ENCODE data around the gene PRPH2.
"Not testable (repeated sequence)": the region's sequence is repeated elsewhere in the genome, so short reads cannot be mapped to it uniquely, and the experiment has no call there.

Gene PRPH2

GRCh38 chr6:42697268-42697655 is 25.1 kb downstream of the PRPH2 start:
- no peak for DNase-seq

DNA sequence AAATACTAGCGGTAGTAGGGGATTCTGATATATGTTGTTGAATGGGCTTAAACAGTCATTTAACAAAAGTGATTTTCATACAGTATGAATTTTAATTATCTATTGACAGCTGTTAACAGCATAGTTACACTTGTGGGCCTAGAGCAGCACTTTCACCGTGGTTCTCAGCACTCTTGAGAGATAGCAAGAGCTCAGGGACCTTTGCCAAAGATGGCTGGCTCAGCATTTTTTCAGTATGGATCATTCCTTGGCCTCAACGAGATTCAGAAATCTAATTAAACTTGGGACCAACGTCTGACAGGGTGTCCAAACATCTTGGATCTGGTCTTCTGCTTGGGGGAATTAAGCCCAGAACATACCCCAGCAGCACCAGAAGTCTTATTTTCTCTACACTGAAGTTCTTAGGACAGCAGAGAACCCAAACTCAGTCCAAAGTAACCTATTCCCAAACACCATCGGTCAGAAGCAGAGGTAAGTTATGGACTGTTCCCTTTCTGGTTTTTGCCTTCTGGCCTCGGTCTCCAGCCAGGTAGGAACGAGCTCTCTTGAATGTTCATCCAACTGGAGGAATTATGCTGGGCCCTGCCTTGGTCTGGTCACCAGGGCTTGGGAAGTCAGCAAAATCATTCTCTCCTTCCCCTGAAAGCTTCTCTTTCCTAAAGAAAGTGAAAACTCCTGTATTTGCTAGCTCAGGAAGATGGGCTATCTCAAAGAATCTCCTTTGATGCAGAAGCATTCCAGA is 25.7 kb downstream of the PRPH2 start:
- DNase-seq = no peak

DNA sequence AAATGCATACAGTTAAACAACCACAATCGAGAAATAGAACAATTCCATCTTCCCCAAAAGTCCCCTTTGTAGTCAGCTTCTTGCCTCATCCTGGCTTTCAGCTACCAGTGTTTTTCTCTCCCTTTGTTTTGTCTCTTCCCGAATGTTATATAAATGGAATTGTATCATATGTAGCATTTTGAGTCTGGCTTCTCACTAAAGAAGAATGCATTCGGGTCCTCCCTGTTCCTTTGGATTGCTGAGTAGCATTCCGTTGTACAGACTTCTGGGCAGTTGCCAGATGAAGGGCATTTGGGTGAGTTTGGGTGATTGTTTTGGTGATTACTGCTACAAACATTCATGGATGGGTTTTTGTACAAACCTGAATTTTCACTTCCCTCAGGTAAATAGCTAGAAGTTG is 27.8 kb downstream of the PRPH2 start:
- DNase-seq = no peak

DNA sequence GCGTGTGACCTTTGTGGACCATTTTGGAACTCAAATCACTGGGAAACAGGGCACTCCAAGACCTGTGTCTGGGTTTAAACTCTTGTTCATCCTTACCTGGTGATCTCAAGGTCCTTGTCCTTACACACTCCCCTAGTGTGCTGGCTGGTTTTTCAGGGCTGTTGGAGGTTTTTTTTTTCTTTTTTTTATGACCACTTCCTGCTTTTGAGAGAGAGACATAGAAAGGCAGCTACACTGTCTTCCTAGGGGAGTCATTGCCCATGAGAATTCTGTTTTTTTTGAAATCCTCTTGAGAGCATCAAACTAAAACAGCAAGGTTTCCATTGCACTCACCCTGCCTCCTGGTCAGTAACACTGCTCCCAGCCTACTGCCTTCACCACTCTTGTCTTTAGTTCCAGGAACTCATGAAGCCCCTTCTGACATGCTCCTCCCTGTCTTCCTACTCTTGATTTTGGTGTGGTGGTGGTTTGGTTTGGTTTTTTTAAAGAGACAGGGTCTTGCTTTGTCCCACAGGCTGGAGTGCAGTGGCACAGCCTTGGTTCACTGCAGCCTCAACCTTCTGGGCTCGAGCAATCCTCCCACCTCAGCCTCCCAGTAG is 28.6 kb downstream of the PRPH2 start:
- DNase-seq = no peak

DNA sequence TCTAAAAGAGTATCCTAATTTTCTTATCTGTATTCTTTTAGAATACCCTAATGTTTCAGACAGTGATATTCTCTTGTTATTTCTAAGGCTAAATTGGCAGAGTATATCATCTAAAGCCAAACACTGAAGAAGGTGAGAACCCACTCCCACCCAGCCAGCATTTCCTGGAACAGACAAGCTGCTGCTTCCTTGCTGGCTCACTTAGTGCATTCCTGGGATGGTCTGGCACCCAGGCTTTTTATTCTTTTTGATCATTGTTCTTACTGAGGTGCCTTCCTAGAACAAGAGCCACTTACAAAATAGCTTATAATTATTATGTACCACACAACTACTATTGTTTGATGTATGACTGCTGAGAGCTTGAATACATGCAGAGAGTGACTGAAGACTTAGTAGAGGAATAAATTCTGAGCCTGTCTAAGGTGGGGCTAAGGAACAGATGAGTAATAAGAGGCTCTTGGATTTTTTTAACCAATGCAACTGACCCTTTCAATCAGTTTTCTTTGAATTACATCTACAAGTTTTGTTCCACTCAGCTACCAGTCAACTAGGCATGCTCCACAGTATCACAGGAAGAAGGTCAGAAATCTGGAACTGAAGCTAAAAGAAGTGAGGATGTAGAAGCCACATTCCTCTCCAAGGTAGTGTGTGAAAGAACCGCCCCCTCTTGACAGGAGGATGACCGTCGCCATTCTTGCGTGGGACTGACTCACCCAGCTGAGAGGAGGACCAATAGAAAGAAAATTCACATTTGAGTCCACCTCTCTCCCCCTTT is 30.1 kb downstream of the PRPH2 start:
- no peak for DNase-seq

DNA sequence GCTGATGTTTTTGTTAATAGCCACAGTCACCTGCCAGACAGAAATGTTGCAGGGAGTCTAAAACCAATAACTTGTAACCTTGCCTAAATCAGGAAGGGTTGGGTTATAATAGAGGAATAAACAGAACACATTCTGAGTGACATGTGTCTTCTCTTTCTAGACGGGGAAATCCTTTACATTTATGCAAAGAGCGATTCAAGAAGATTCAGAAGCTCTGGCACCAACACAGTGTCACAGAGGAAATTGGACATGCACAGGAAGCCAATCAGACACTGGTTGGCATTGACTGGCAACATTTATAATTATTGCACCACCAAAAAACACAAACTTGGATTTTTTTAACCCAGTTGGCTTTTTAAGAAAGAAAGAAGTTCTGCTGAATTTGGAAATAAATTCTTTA is 31.5 kb downstream of the PRPH2 start:
- DNase-seq = no peak

GRCh38 chr6:42690151-42690702 is 32.2 kb downstream of the PRPH2 start:
- no peak for DNase-seq

GRCh38 chr6:42689371-42689770 is 33.0 kb downstream of the PRPH2 start:
- DNase-seq = no peak

DNA sequence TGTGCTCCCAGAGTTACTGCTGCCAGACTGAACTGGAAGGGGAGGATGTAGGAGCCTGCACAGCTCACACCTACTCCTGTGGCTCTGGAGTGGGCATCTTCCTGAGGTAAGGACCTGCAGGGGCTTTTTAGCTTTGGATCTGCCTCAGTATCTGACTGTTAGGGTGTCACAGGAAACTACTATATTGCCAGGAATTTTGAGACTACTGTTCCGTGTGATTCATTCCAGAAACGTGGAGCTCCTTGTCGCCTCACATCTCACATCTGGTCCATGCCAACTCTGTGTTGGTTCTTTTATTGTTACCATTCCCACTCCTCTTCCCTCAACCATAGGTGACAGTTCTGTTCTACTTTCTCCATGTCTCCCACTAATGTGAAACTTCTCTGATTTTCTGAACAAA is 34.1 kb downstream of the PRPH2 start:
- DNase-seq = no peak

GRCh38 chr6:42679358-42679757 is 43.0 kb downstream of the PRPH2 start:
- DNase-seq = no peak

GRCh38 chr6:42674780-42675179 is 47.6 kb downstream of the PRPH2 start:
- DNase-seq = no peak

- not testable (repeated sequence) for DNase-seq
These were observed 48.0 kb downstream of the PRPH2 start for GRCh38 chr6:42674368-42674767.

- DNase-seq = no peak
These were observed 57.7 kb downstream of the PRPH2 start for GRCh38 chr6:42664718-42665117.

DNA sequence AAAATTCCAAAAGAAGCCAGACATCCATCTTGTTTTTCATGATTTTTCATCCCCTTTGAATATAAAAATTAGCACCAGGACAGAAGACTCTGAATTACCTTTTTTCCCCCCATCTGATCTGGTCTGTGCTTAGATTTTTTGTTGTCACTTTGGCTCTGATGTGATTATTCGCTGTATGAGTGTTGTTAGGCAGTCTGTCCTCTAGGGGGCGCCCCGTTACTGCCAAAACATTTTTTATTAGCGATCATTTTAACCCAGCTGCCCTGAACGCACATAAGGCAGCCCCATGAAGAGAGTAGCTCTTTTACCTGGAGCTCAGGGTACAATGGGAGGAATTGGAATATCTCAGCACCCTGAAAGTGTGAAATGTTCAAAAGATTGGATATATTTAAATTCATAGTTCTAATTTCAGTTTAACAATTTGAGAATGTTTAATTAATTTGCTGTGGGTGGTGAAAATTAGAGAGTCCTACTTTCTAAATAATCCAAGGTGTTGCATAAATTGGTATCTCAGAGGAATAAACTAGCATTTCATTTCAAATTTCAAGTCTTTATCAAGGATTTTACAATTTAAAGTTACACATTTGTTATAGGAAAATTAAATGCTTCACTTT is 60.8 kb downstream of the PRPH2 start:
- peak; percentile 88 for DNase-seq

DNA sequence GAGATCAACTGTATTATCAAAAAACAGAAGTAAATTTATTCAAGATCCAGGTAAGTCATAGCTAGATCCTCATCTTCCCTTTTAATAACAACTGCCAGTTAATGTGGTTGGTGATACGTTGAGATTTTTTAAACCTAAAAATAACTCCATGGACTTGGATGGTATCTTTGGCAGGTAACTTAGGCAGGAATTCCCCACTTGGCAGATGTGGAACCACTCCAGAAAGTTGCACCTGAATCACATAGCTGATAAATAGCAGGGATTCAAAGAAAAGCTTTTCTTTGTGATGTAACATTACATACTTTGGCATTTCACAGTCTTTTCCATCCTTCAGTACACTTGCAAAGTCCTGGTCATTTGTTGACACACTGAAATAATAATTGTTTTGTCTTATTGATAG is 62.6 kb downstream of the PRPH2 start:
- DNase-seq = no peak

GRCh38 chr6:42653851-42654250 is 68.5 kb downstream of the PRPH2 start:
- no peak for DNase-seq

DNA sequence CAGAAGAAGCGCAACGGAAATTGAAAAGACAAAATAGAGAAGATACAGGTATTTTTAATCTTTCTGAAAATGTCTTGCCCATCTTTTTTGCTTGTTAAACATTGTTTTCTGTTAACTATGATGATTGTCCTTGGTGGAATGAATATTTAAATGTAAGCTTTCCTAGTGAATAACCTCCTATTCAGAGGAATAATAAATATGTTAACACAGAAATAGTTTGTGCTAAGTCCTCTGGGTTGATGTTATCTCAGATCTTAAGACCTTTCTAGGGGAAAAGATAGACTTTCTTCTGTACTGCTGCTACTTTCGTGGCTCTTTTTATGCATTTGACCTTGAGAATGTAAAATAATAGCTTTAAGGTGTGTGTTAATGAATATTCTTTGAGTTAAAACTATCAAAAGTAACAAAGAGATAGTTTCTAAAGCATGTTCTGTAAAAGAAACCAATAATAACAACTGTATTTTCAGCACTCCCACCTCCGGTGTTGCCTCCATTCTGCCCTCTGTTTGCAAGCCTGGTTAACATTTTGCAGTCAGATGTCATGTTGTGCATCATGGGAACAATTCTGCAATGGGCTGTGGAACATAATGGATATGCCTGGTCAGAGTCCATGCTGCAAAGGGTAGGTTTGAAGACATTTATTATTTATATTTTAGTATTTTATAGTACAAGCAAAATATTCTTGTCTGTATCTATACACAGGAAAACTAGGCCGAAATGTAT is 70.2 kb downstream of the PRPH2 start:
- DNase-seq = no peak
